Fibroblast of gingiva (primary cell): Measurements from ENCODE around the gene LSS.
"Not testable (repeated sequence)": the region's sequence is repeated elsewhere in the genome, so short reads cannot be mapped to it uniquely, and the experiment has no call there.

ENCODE experiments used
- DNase-seq: peaks from one replicate; pipeline ENCODE4 v3.0.0-alpha.2; 2011; ENCODE audit warnings: low read depth

LSS gene

GRCh38 chr21:46205166-46205565 is 23.4 kb downstream of the LSS start:
- no peak for DNase-seq

GRCh38 chr21:46203203-46203600 is 25.4 kb downstream of the LSS start:
- no peak for DNase-seq

GRCh38 chr21:46202592-46203202 is 25.9 kb downstream of the LSS start:
- DNase-seq = no peak

GRCh38 chr21:46200877-46201803 is 27.4 kb downstream of the LSS start:
- DNase-seq = not testable (repeated sequence)

GRCh38 chr21:46199436-46200373 is 28.9 kb downstream of the LSS start:
- no peak for DNase-seq

GRCh38 chr21:46196733-46197132 is 31.8 kb downstream of the LSS start:
- no peak for DNase-seq

GRCh38 chr21:46195595-46196195 is 32.9 kb downstream of the LSS start:
- DNase-seq = no peak

GRCh38 chr21:46194374-46195334 is 33.9 kb downstream of the LSS start:
- no peak for DNase-seq

GRCh38 chr21:46193829-46194373 is 34.7 kb downstream of the LSS start:
- no peak for DNase-seq

- DNase-seq = no peak
These were observed 36.6 kb downstream of the LSS start for GRCh38 chr21:46191686-46192575.

- DNase-seq = peak; percentile 82
These were observed 37.3 kb downstream of the LSS start for GRCh38 chr21:46191257-46191685.

- no peak for DNase-seq
These were observed 38.0 kb downstream of the LSS start for GRCh38 chr21:46190491-46191131.

GRCh38 chr21:46189959-46190490 is 38.5 kb downstream of the LSS start:
- no peak for DNase-seq

GRCh38 chr21:46189213-46189958 is 39.2 kb downstream of the LSS start:
- DNase-seq = no peak

- DNase-seq = peak; percentile 76
These were observed 40.1 kb downstream of the LSS start for GRCh38 chr21:46188226-46189212.

GRCh38 chr21:46187814-46188213 is 40.8 kb downstream of the LSS start:
- DNase-seq = no peak

- DNase-seq = no peak
These were observed 41.3 kb downstream of the LSS start for GRCh38 chr21:46187261-46187660.
